ENCODE data around the gene AGK. TPM values are rescaled to one million over a fixed set of nuclear protein-coding genes. Genes with fewer than 3 reads are reported as not detected.

Gene AGK
- total RNA-seq, 2 donors from 2014 or later = 19.6 to 21.1 TPM

DNA sequence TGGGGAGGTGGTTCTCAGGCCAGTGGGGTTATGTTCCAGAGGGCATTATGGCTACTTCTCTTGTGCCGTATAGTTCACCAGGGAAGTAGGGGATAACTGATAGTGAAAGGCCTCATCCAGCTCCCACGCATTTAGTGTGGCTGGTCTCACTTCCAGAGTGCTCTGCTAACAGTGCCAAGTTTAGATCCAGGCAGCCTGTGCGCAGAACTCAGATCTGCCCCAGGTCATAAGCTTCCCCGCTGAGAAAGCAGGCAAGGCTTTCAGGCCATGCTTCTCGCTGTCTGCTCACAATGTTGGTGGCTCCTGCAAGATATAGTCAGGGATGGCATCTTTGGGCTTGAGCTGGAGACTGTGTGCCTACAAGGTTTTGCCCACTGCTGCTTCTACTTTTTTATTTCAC lies 11.3 kb downstream of the AGK start:
- intact Hi-C loops (cut with DNase I) = no loop called here
- H3K4me3 ChIP-seq = no peak overlapping the region
- H3K9me3 ChIP-seq = no peaks in the 10 kb centered on the region
- H3K27ac ChIP-seq = no peak overlapping the region
- no peaks in the 10 kb centered on the region for H3K4me1 ChIP-seq
- no peak for DNase-seq
- no peak overlapping the region for H3K9ac ChIP-seq (ENCODE audit: low read depth in 2 of 2, low read length in 2 of 2)
- no peaks in the 10 kb centered on the region for H3K36me3 ChIP-seq
- no peaks in the 10 kb centered on the region for H3K27me3 ChIP-seq
- TF ChIP-seq, protein P1, sequence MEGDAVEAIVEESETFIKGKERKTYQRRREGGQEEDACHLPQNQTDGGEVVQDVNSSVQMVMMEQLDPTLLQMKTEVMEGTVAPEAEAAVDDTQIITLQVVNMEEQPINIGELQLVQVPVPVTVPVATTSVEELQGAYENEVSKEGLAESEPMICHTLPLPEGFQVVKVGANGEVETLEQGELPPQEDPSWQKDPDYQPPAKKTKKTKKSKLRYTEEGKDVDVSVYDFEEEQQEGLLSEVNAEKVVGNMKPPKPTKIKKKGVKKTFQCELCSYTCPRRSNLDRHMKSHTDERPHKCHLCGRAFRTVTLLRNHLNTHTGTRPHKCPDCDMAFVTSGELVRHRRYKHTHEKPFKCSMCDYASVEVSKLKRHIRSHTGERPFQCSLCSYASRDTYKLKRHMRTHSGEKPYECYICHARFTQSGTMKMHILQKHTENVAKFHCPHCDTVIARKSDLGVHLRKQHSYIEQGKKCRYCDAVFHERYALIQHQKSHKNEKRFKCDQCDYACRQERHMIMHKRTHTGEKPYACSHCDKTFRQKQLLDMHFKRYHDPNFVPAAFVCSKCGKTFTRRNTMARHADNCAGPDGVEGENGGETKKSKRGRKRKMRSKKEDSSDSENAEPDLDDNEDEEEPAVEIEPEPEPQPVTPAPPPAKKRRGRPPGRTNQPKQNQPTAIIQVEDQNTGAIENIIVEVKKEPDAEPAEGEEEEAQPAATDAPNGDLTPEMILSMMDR (IDR thresholded peaks at IDR 0.05) = no peak

DNA sequence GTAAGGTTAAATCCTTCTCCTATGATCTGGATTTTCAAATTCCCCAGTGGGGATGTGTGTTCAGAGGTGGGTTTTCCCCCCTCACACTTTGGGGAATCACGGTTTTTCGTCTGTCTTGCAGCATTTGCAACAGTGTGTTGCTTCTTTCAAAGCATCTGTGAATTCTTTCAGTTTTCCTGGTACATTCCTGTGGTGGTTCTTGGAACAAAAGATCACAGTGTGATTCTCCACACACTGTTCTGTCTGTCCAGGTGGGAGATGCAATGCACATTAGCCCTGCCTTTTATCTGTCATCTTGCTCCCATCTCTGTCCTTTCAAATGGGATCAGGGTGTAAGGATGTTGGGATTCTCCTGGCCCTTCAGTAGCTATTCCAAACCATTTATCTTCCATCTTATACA lies 11.8 kb downstream of the AGK start:
- Histone ChIP-seq H3K9ac (ENCODE audit: low read depth in 2 of 2, low read length in 2 of 2) (no peak overlapping the region), H3K9me3 (no peaks in the 10 kb centered on the region), H3K4me1 (no peaks in the 10 kb centered on the region), H3K27me3 (no peaks in the 10 kb centered on the region), H3K27ac (no peak overlapping the region), H3K36me3 (no peaks in the 10 kb centered on the region), H3K4me3 (no peak overlapping the region)
- intact Hi-C loops (cut with DNase I) = no loop called here
- TF ChIP-seq, protein P1 (IDR thresholded peaks at IDR 0.05) = no peak
- no peak for DNase-seq

DNA sequence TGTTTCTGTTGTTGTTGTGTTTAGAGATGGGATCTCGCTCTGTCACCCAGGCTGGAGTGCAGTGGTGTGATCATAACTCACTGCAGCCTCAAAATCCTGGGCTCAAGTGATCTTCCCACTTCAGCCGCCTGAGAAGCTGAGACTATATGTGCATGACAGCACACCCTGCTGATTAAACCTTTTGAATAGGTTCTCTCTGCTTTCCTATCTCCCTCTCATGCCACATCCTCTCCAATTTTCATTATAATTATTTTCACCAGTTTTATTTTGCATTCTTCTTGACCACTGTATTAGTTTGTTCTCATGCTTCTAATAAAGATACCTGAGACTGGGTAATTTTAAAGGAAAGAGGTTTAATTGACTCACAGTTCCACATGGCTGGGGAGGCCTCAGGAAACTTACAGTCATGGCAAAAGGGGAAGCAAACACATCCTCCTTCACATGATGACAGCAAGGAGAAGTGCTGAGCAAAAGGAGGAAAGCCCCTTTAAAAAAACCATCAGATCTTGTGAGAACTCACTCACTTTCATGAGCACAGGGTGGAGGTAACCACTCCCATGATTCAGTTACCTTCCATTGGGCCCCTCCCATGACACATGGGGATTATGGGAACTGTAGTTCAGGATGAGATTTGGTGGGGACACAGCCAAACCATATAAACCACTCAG lies 12.9 kb downstream of the AGK start:
- TF ChIP-seq, protein P1 (IDR thresholded peaks at IDR 0.05) = no peak
- Histone ChIP-seq H3K9ac (ENCODE audit: low read depth in 2 of 2, low read length in 2 of 2) (no peak overlapping the region), H3K9me3 (no peaks in the 10 kb centered on the region), H3K36me3 (no peaks in the 10 kb centered on the region), H3K4me3 (no peak overlapping the region), H3K27ac (no peak overlapping the region), H3K27me3 (no peaks in the 10 kb centered on the region), H3K4me1 (no peaks in the 10 kb centered on the region)
- intact Hi-C loops (cut with DNase I) = no loop called here
- no peak for DNase-seq

DNA sequence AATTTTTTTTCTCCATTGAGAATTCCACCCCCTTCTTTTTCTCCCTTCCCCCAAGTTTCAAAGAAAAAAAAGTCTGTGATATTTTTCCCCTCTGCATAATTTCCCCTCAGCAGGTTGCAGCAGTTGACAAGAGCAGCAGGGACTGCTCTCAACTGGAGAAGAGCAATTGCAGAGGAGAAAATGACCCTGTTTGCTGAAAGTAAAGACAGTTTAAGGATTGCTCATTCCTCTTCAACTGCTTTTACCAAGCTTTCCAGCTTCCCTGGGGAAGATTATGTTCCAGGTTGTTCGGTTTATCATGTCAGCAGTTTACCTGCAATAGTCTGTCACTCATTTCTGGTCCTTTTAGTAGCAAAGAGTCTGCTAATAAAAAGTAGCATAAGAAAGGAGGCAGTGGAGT lies 16.2 kb downstream of the AGK start:
- intact Hi-C loops (cut with DNase I) = no loop called here
- no peaks in the 10 kb centered on the region for H3K9me3 ChIP-seq
- no peak overlapping the region for H3K27ac ChIP-seq
- H3K9ac ChIP-seq (ENCODE audit: low read depth in 2 of 2, low read length in 2 of 2) = no peak overlapping the region
- H3K4me3 ChIP-seq = no peak overlapping the region
- H3K36me3 ChIP-seq = no peaks in the 10 kb centered on the region
- H3K4me1 ChIP-seq = no peaks in the 10 kb centered on the region
- TF ChIP-seq, protein P1 (IDR thresholded peaks at IDR 0.05) = no peak
- no peaks in the 10 kb centered on the region for H3K27me3 ChIP-seq
- DNase-seq = no peak

DNA sequence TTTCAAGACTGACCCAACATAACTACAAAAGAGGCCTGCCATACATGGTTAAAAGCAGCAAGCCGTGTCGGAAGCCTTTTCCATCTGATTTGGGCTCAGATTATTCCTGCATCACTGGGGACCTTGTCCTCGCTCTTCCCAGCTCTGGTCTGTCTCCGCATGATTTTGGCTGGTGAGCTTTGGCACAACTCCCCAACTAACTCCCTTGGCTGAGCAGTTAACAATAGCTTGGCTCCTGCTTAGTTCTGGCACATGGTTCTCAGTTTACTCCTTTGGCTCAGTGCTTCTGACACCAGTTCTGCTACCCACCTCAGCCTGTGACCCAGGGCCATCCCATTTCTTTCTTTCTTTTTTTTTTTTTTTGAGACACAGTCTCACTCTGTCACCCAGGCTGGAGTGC lies 17.0 kb downstream of the AGK start:
- Histone ChIP-seq H3K27me3 (no peaks in the 10 kb centered on the region), H3K9me3 (no peaks in the 10 kb centered on the region), H3K27ac (no peak overlapping the region), H3K9ac (ENCODE audit: low read depth in 2 of 2, low read length in 2 of 2) (no peak overlapping the region), H3K36me3 (no peaks in the 10 kb centered on the region), H3K4me1 (no peaks in the 10 kb centered on the region), H3K4me3 (no peak overlapping the region)
- no peak for DNase-seq
- TF ChIP-seq, protein P1 (IDR thresholded peaks at IDR 0.05) = no peak
- intact Hi-C loops (cut with DNase I) = no loop called here

All from colonic mucosa (tissue), 4 donors.